HEK293 (cell line): ENCODE results near the gene C1orf141.
A peak's percentile ranks its signal among the peaks of the same experiment; 100 is the strongest.

Experiments used
- CTCF ChIA-PET: fragments of 350-600 bp; formaldehyde crosslinking; extraction: SDS; loops from one replicate; lab custom pipeline; 2021; ENCODE audit warnings: antibody characterized with exemption; lab: Yijun Ruan, JAX
- POLR2A ChIA-PET: fragments of 300-600 bp; formaldehyde crosslinking; extraction: SDS; loops from one replicate; lab custom pipeline; 2020; ENCODE audit warnings: antibody characterized with exemption, inconsistent platforms; lab: Yijun Ruan, JAX
- H3K27ac ChIP-seq: fragments of 200-500 bp; sonication (Bioruptor generic); 2 replicates; pipeline ENCODE4 v1.5.1; 2014; ENCODE audit warnings: low read depth, low read length, control low read depth, inconsistent platforms; ENCODE audit errors: extremely low read depth
- H3K36me3 ChIP-seq, 2 experiments: fragments of 200-500 bp in 1 of 2; sonication (Bioruptor generic) in 1 of 2; 1 replicate in 1 of 2; 2 replicates in 1 of 2; pipeline ENCODE4 v1.5.1; 2014 to 2017; ENCODE audit warnings: inconsistent platforms in 2 of 2, low read length in 2 of 2; ENCODE audit not compliant: control insufficient read depth in 2 of 2, insufficient read depth in 1 of 2
- H3K4me1 ChIP-seq: fragments of 200-500 bp; sonication (Bioruptor generic); 2 replicates; pipeline ENCODE4 v1.5.1; 2014; ENCODE audit warnings: mild to moderate bottlenecking, low read length, inconsistent platforms; ENCODE audit not compliant: control insufficient read depth, insufficient read depth
- H3K4me3 ChIP-seq: 2 replicates; pipeline ENCODE4 v1.5.1; 2011; ENCODE audit warnings: low read depth, mild to moderate bottlenecking, control low read depth, low read length, moderate library complexity
- H3K9me3 ChIP-seq: fragments of 200-500 bp; sonication (Bioruptor generic); 2 replicates; pipeline ENCODE4 v1.5.1; 2014; ENCODE audit warnings: low read depth, low read length, inconsistent platforms; ENCODE audit not compliant: control insufficient read depth, insufficient read depth
- GLIS2 ChIP-seq: fragments of 450-650 bp; formaldehyde crosslinking; IDR thresholded peaks from 2 replicates; pipeline ENCODE4 v1.5.1; 2016; ENCODE audit warnings: missing biosample characterization, missing genetic modification characterization
- HOXC10 ChIP-seq: sonication (generic); formaldehyde crosslinking; IDR thresholded peaks from 2 replicates; pipeline ENCODE4 v1.8.1; 2023; ENCODE audit warnings: mild to moderate bottlenecking, missing genetic modification reagents
- KLF10 ChIP-seq: fragments of 450-650 bp; IDR thresholded peaks from 2 replicates; pipeline ENCODE4 v1.5.1; 2018; ENCODE audit warnings: missing biosample characterization, mild to moderate bottlenecking, missing genetic modification characterization
- KLF8 ChIP-seq: fragments of 450-650 bp; formaldehyde crosslinking; IDR thresholded peaks from 2 replicates; pipeline ENCODE4 v1.5.1; 2016; ENCODE audit warnings: missing biosample characterization, missing genetic modification characterization
- SALL2 ChIP-seq: fragments of 450-650 bp; formaldehyde crosslinking; IDR thresholded peaks from 2 replicates; pipeline ENCODE4 v1.5.0; 2017; ENCODE audit warnings: missing biosample characterization, mild to moderate bottlenecking, missing genetic modification characterization, borderline replicate concordance
- SCRT2 ChIP-seq: fragments of 450-650 bp; formaldehyde crosslinking; IDR thresholded peaks from 2 replicates; pipeline ENCODE4 v1.5.1; 2016; ENCODE audit warnings: missing biosample characterization, missing genetic modification characterization
- SP2 ChIP-seq: fragments of 450-650 bp; formaldehyde crosslinking; IDR thresholded peaks from 2 replicates; pipeline ENCODE4 v1.5.1; 2016; ENCODE audit warnings: missing biosample characterization, missing genetic modification characterization
- SP7 ChIP-seq: fragments of 450-650 bp; formaldehyde crosslinking; IDR thresholded peaks from 2 replicates; pipeline ENCODE4 v1.5.1; 2016; ENCODE audit warnings: missing biosample characterization, missing genetic modification characterization
- ZBTB17 ChIP-seq: fragments of 450-650 bp; formaldehyde crosslinking; IDR thresholded peaks from 2 replicates; pipeline ENCODE4 v1.5.1; 2016; ENCODE audit warnings: missing biosample characterization, missing genetic modification characterization
- ZBTB7A ChIP-seq: fragments of 450-650 bp; formaldehyde crosslinking; IDR thresholded peaks from 2 replicates; pipeline ENCODE4 v1.5.1; 2016; ENCODE audit warnings: low read depth, missing biosample characterization, missing genetic modification characterization
- ZFHX2 ChIP-seq: fragments of 450-650 bp; formaldehyde crosslinking; conservative IDR thresholded peaks from 2 replicates; pipeline ENCODE4 v1.5.1; 2016; ENCODE audit warnings: missing biosample characterization, missing genetic modification characterization
- ZFP3 ChIP-seq: fragments of 450-650 bp; formaldehyde crosslinking; IDR thresholded peaks from 2 replicates; pipeline ENCODE4 v1.5.1; 2016; ENCODE audit warnings: low read depth, missing biosample characterization, missing genetic modification characterization
- ZNF121 ChIP-seq: fragments of 450-650 bp; formaldehyde crosslinking; IDR thresholded peaks from 2 replicates; pipeline ENCODE4 v1.5.1; 2016; ENCODE audit warnings: missing biosample characterization, missing genetic modification characterization
- ZNF2 ChIP-seq: fragments of 450-650 bp; formaldehyde crosslinking; IDR thresholded peaks from 2 replicates; pipeline ENCODE4 v1.5.1; 2016; ENCODE audit warnings: missing biosample characterization, missing genetic modification characterization
- ZNF248 ChIP-seq: fragments of 450-650 bp; formaldehyde crosslinking; IDR thresholded peaks from 2 replicates; pipeline ENCODE4 v1.5.1; 2017; ENCODE audit warnings: missing biosample characterization, missing genetic modification characterization
- ZNF302 ChIP-seq: fragments of 450-650 bp; formaldehyde crosslinking; IDR thresholded peaks from 2 replicates; pipeline ENCODE4 v1.5.1; 2016; ENCODE audit warnings: missing biosample characterization, missing genetic modification characterization, low read depth
- ZNF335 ChIP-seq: fragments of 450-650 bp; formaldehyde crosslinking; conservative IDR thresholded peaks from 2 replicates; pipeline ENCODE4 v1.5.1; 2016; ENCODE audit warnings: missing biosample characterization, missing genetic modification characterization
- ZNF501 ChIP-seq: fragments of 450-650 bp; formaldehyde crosslinking; IDR thresholded peaks from 2 replicates; pipeline ENCODE4 v1.5.1; 2016; ENCODE audit warnings: missing biosample characterization, missing genetic modification characterization
- ZNF600 ChIP-seq: fragments of 450-650 bp; formaldehyde crosslinking; IDR thresholded peaks from 2 replicates; pipeline ENCODE4 v1.5.1; 2016; ENCODE audit warnings: missing biosample characterization, missing genetic modification characterization
- ZNF785 ChIP-seq: fragments of 450-650 bp; formaldehyde crosslinking; IDR thresholded peaks from 2 replicates; pipeline ENCODE4 v1.5.1; 2016; ENCODE audit warnings: missing biosample characterization, missing genetic modification characterization
- ZXDB ChIP-seq: fragments of 450-650 bp; formaldehyde crosslinking; IDR thresholded peaks from 2 replicates; pipeline ENCODE4 v1.5.1; 2016; ENCODE audit warnings: missing biosample characterization, missing genetic modification characterization
- TF ChIP-seq, protein P1 (sequence below): fragments of 450-650 bp; formaldehyde crosslinking; IDR thresholded peaks from 2 replicates; pipeline ENCODE4 v1.5.1; 2016; ENCODE audit warnings: missing biosample characterization, missing genetic modification characterization
- TF ChIP-seq, protein P2 (sequence below): fragments of 450-650 bp; formaldehyde crosslinking; IDR thresholded peaks from 2 replicates; pipeline ENCODE4 v1.5.1; 2016; ENCODE audit warnings: missing biosample characterization, missing genetic modification characterization

Gene C1orf141

DNA sequence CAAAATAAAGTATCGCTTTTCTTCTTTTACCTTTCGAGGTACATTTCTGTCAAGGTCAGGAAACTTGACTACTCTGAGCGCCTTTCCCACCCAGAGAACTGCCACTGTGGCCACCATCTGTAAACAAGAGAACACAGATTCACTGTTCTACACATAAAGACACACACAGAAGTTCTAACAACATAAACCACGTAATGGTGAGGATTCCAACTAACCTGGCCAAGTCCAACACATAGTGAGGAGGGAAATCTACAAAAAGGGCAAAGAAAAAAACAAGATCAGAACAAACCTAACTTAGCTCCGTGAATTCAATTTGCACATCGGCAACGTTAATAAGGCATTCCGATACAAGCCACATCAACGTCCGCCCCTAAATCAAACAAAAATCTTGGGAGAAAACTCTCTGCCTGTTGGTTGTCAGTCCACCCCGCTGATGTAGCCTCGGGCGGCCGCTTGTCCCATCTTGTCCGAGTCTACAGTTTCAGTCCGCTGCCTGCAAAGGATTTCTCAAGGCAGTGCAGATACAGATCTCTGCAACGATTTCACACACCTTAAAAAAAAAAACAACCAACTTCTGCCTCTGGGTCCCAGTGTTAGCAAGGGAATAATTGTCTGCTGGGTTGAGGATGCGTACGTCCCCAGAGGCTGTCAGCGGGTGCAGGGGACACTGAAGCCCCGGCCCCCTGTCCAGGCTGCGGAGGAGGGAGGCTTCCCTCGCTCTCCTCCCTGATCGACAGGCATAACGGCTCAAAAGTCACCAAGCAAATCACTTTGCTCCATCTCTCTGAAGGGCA, 81.8 kb downstream of the C1orf141 start:
- Histone ChIP-seq H3K4me3 (peak overlapping the region; percentile 84), H3K9me3 (no peaks in the 10 kb centered on the region), H3K4me1 (no peaks in the 10 kb centered on the region), H3K36me3 (peaks cover 11 to 35% of the 10 kb centered on the region in 2 experiments), H3K27ac (peak overlapping the region; percentile 92)
- POLR2A ChIA-PET, result interaction anchor here (0.6 to 1.8 kb wide), 8 partner anchors 33 to 1633 kb away, joined by 3 to 10 read pairs (median 4); partner anchors contain the start of genes DNAI4 and MIER1
- CTCF ChIA-PET, result interaction anchor here (0.6 to 1.8 kb wide), 2 partner anchors 24 to 56 kb away, joined by 3 to 7 read pairs; no protein-coding TSS in a partner anchor
- TF ChIP-seq ZNF335 (tag by site-specific recombination) (peak; percentile 41), SALL2 (tag by site-specific recombination) (no peak), ZNF600 (peak; percentile 55), ZNF302 (tag by site-specific recombination) (no peak), KLF10 (tag by site-specific recombination) (no peak), SP2 (tag by site-specific recombination) (peak; percentile 14; the same call in 1 of the 2 replicates), ZNF2 (tag by site-specific recombination) (0 out of 2 replicates have a peak, but pooled peaks have one; percentile 38), ZBTB17 (tag by site-specific recombination) (peak; percentile 80), GLIS2 (tag by site-specific recombination) (peak; percentile 83), HOXC10 (CRISPR knock-in tag) (no peak), ZXDB (tag by site-specific recombination) (peak; percentile 17; the same call in 1 of the 2 replicates), ZBTB7A (no peak; the same call in 1 of the 2 replicates), SCRT2 (peak; percentile 34; the same call in 1 of the 2 replicates)
- TF ChIP-seq, protein P1, sequence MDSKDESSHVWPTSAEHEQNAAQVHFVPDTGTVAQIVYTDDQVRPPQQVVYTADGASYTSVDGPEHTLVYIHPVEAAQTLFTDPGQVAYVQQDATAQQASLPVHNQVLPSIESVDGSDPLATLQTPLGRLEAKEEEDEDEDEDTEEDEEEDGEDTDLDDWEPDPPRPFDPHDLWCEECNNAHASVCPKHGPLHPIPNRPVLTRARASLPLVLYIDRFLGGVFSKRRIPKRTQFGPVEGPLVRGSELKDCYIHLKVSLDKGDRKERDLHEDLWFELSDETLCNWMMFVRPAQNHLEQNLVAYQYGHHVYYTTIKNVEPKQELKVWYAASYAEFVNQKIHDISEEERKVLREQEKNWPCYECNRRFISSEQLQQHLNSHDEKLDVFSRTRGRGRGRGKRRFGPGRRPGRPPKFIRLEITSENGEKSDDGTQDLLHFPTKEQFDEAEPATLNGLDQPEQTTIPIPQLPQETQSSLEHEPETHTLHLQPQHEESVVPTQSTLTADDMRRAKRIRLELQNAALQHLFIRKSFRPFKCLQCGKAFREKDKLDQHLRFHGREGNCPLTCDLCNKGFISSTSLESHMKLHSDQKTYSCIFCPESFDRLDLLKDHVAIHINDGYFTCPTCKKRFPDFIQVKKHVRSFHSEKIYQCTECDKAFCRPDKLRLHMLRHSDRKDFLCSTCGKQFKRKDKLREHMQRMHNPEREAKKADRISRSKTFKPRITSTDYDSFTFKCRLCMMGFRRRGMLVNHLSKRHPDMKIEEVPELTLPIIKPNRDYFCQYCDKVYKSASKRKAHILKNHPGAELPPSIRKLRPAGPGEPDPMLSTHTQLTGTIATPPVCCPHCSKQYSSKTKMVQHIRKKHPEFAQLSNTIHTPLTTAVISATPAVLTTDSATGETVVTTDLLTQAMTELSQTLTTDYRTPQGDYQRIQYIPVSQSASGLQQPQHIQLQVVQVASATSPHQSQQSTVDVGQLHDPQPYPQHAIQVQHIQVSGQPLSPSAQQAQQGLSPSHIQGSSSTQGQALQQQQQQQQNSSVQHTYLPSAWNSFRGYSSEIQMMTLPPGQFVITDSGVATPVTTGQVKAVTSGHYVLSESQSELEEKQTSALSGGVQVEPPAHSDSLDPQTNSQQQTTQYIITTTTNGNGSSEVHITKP (tag by site-specific recombination), result peak; percentile 89

DNA sequence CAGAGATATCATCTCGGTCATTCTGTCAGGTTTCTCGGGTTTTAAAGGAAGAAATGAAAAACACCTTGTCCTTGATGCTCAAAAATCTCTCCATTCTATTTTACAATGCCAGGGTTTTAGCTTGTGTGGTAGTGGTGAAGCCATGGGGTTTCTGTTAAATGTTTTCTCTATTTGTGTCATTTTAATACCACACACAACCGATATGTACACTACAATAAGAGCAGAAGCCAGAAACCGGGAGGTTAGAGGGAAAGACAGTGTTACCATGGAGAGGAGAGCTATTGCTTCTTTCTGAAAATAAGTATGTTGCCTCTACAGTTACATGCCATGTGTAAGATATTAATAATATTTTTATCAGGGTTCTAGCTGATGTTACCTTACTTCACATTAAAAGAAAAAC, 83.6 kb downstream of the C1orf141 start:
- ChIA-PET POLR2A (no interaction called here), CTCF (interaction anchor here (1.6 kb wide), 1 partner anchor 98 kb away, joined by 4 read pairs; no protein-coding TSS in a partner anchor)
- TF ChIP-seq ZNF248, result no peak
- no peak for TF ChIP-seq ZNF2 (tag by site-specific recombination)
- TF ChIP-seq ZNF501 (tag by site-specific recombination), result no peak
- no peak for TF ChIP-seq KLF8
- TF ChIP-seq ZNF121, result no peak
- TF ChIP-seq SP7, result no peak
- TF ChIP-seq ZFHX2, result no peak
- TF ChIP-seq ZNF785 (tag by site-specific recombination), result no peak
- TF ChIP-seq, protein P2, sequence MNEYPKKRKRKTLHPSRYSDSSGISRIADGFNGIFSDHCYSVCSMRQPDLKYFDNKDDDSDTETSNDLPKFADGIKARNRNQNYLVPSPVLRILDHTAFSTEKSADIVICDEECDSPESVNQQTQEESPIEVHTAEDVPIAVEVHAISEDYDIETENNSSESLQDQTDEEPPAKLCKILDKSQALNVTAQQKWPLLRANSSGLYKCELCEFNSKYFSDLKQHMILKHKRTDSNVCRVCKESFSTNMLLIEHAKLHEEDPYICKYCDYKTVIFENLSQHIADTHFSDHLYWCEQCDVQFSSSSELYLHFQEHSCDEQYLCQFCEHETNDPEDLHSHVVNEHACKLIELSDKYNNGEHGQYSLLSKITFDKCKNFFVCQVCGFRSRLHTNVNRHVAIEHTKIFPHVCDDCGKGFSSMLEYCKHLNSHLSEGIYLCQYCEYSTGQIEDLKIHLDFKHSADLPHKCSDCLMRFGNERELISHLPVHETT (tag by site-specific recombination), result no peak
- no peak for TF ChIP-seq ZFP3 (tag by site-specific recombination)
- H3K4me1 ChIP-seq, result no peaks in the 10 kb centered on the region
- H3K36me3 ChIP-seq, result peaks cover 23 to 52% of the 10 kb centered on the region in 2 experiments
- H3K27ac ChIP-seq, result no peak overlapping the region
- no peak overlapping the region for H3K4me3 ChIP-seq
- H3K9me3 ChIP-seq, result no peaks in the 10 kb centered on the region
